HTR-8/SVneo (cell line): ENCODE data around the gene ACSF2.
A peak's percentile ranks its signal among the peaks of the same experiment; 100 is the strongest.
"Not testable (repeated sequence)": the region's sequence is repeated elsewhere in the genome, so short reads cannot be mapped to it uniquely, and the experiment has no call there.

Experiments used
- DNase-seq: peaks from one replicate; pipeline ENCODE4 v3.0.0; 2011; ENCODE audit warnings: low spot score, mixed read lengths; ENCODE audit not compliant: insufficient read length
- FAIRE-seq: peaks from 2 replicates; lab custom pipeline; 2011; peaks lifted over from hg19 to GRCh38; lab: Jason Lieb, UNC

The ACSF2 gene

GRCh38 chr17:50460831-50461526 lies 35.0 kb downstream of the ACSF2 start:
- FAIRE-seq (no peak), DNase-seq (no peak)

GRCh38 chr17:50461550-50462132 lies 35.6 kb downstream of the ACSF2 start:
- FAIRE-seq (peak; percentile 42), DNase-seq (no peak)

- no peak for FAIRE-seq
- DNase-seq = no peak
Measured at GRCh38 chr17:50462446-50462845, 36.4 kb downstream of the ACSF2 start.

- FAIRE-seq = no peak
- no peak for DNase-seq
Measured at GRCh38 chr17:50464121-50464520, 38.1 kb downstream of the ACSF2 start.

GRCh38 chr17:50464736-50465135 lies 38.7 kb downstream of the ACSF2 start:
- no peak for DNase-seq
- no peak for FAIRE-seq

- no peak for DNase-seq
- peak; percentile 23 for FAIRE-seq
Measured at GRCh38 chr17:50465171-50465570, 39.2 kb downstream of the ACSF2 start.

GRCh38 chr17:50465635-50466034 lies 39.6 kb downstream of the ACSF2 start:
- no peak for FAIRE-seq

GRCh38 chr17:50466371-50467113 lies 40.5 kb downstream of the ACSF2 start:
- no peak for FAIRE-seq
- no peak for DNase-seq

More at GRCh38 chr17:50465635-50466034, 39.6 kb downstream of the ACSF2 start:
- DNase-seq = no peak

- DNase-seq (no peak), FAIRE-seq (no peak)
Measured at GRCh38 chr17:50467114-50467854, 41.3 kb downstream of the ACSF2 start.

- no peak for FAIRE-seq
- no peak for DNase-seq
Measured at GRCh38 chr17:50467855-50468303, 41.9 kb downstream of the ACSF2 start.

GRCh38 chr17:50468304-50469207 lies 42.5 kb downstream of the ACSF2 start, which contains the start of gene CHAD:
TSS of gene CHAD (minus strand) at chr17:50468880. CDS start at chr17:50468813, 67 bp downstream.
- DNase-seq (no peak), FAIRE-seq (no peak)

GRCh38 chr17:50469208-50469605 lies 43.2 kb downstream of the ACSF2 start:
- FAIRE-seq = no peak
- no peak for DNase-seq

GRCh38 chr17:50469671-50470305 lies 43.8 kb downstream of the ACSF2 start:
- DNase-seq = no peak
- no peak for FAIRE-seq

GRCh38 chr17:50470426-50470825 lies 44.4 kb downstream of the ACSF2 start:
- no peak for DNase-seq
- no peak for FAIRE-seq

- no peak for DNase-seq
- peak; percentile 69 for FAIRE-seq
Measured at GRCh38 chr17:50471009-50471905, 45.2 kb downstream of the ACSF2 start.

GRCh38 chr17:50472286-50472685 lies 46.3 kb downstream of the ACSF2 start:
- FAIRE-seq (peak; percentile 62), DNase-seq (no peak)

- not testable (repeated sequence) for FAIRE-seq, DNase-seq
Measured at GRCh38 chr17:50472761-50473161, 46.7 kb downstream of the ACSF2 start.

- FAIRE-seq (no peak), DNase-seq (no peak)
Measured at GRCh38 chr17:50473901-50474300, 47.9 kb downstream of the ACSF2 start.
